GM19193 (cell line): ENCODE measurements around the gene MBOAT2.

Experiments used
- POLR2A ChIP-seq: IDR thresholded peaks from 4 replicates; pipeline ENCODE4 v1.6.1; 2011; ENCODE audit not compliant: insufficient read depth, insufficient read length; ENCODE audit errors: extremely low read depth

MBOAT2 gene

GRCh38 chr2:8862230-8862629 is 141.3 kb downstream of the MBOAT2 start:
- TF ChIP-seq POLR2A = no peak

DNA sequence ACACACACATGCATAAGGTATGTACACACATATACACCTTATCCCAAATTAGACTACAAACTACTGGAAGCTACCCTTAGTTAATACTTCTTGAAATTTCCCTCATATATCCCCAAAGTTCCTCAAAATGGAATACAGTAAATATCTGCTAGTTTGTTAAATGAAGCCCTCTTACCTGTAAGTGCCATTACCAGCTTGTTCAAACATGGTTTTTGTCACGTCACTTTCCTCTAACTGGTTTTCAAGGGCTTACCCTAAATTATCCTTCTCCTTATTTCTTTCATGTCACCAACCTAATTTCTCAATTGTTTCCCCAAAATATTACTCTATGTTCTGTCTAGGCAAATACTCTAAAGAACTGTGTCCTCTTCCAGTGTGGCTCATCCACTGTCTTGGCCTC is 141.7 kb downstream of the MBOAT2 start:
- TF ChIP-seq POLR2A = no peak

GRCh38 chr2:8860239-8860638 is 143.2 kb downstream of the MBOAT2 start:
- TF ChIP-seq POLR2A = no peak

- no peak for TF ChIP-seq POLR2A
Measured at GRCh38 chr2:8858910-8859309, 144.6 kb downstream of the MBOAT2 start.

- no peak for TF ChIP-seq POLR2A
Measured at GRCh38 chr2:8858264-8858663, 145.2 kb downstream of the MBOAT2 start.

DNA sequence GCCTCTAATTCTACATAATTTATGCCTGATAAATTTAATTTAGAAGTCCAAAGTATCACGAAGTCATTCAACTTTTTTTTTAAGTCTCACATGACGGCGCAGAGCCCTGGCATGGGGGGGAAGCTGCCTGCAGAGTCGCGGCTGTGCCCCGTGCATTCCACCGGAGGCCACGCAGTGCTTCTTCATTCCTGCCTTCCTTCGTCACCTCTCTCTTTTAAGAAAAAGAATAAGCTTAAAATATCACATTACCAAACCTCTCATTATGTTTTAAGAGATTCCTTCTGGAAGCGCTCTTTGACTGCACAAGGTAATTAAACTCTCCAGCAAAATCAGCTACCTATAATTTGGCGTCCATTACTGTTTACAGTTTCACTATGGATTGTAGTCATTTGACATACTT is 145.8 kb downstream of the MBOAT2 start:
- no peak for TF ChIP-seq POLR2A

DNA sequence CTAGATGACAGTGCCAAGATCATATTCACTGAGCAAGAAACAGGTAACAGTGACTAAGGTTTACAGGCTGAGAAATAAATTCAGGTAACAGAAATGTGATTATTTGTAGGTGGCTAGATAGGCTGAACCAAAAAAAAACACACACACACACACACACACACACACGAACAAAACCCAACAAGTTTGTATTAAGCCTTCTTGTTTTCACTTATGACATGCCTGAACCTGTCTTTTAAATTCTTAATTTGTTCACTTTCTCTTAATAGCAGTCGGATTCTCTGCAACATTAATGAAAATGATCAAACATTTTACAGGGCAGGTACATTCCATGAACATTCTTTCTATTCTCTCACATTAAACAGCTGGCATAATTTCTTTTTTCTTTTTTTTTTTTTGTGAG is 147.3 kb downstream of the MBOAT2 start:
- TF ChIP-seq POLR2A = no peak

GRCh38 chr2:8855010-8855409 is 148.5 kb downstream of the MBOAT2 start:
- TF ChIP-seq POLR2A = no peak

- no peak for TF ChIP-seq POLR2A
Measured at GRCh38 chr2:8853426-8853825, 150.1 kb downstream of the MBOAT2 start.

- no peak for TF ChIP-seq POLR2A
Measured at GRCh38 chr2:8851811-8852560, 151.5 kb downstream of the MBOAT2 start.

GRCh38 chr2:8850845-8851487 is 152.5 kb downstream of the MBOAT2 start:
- TF ChIP-seq POLR2A = no peak

DNA sequence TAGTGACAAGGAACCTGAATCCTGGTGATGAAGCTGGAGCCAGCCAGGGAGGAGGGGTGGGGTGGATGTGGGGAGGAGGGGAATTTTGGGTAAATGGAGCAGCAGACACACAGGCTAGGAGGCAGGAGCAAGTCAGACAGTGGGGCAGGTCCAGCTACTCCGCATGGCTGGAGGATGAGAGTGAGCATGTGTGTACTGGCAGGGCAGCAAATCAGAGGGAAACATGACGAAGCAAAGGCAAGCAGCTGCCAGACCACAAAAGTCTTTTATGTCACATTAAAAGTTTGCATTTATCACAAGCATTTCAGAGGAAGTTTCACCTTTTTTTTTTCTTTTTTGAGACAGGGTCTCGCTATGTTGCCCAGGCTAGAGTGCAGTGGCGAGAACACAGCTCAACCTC is 154.2 kb downstream of the MBOAT2 start:
- no peak for TF ChIP-seq POLR2A

- TF ChIP-seq POLR2A = no peak
Measured at GRCh38 chr2:8848328-8849100, 155.0 kb downstream of the MBOAT2 start.

DNA sequence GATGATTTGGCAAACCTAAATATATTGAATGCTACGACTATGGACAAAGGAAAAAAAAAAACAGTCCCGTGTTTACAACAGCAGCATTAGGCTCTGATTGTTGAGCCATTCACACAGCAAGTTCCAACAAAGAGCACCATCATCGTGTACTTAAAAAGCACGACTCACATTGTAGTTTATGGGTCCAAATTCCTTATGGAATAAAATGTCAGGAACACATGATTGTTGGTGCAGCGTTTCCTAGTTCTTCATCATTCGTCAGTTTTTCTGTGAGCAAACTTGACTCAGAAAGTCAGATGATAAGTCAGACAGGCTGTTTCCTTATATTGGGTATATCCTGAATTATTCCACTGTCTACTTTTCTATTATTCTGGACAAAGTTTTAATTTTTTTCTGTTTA is 156.1 kb downstream of the MBOAT2 start:
- TF ChIP-seq POLR2A = no peak

DNA sequence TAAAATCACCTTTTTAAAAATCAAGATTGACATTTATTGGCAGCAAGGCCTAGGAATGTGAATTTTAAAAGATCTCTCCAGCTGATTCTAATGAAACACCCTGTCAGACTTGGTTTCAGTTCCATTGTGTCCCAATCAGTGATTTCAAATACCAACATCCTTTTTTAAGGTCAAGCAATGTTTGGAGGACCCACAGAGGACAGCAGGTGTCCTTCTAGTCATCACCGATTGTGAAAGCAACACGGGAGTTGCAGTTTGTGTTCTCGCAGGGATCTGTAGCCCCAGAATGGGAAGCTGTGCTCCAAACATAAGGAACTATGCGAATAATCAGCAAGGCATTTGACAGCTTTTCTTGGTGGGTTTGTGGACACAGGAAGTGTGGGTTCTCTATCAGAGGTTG is 161.6 kb downstream of the MBOAT2 start:
- no peak for TF ChIP-seq POLR2A
